Testis (tissue), 3 donors: Measurements from ENCODE around the gene SREK1IP1. TPM values are rescaled to one million over a fixed set of nuclear protein-coding genes. Genes with fewer than 3 reads are reported as not detected.
A peak's percentile ranks its signal among the peaks of the same experiment; 100 is the strongest.

Experiments
- DNase-seq: peaks from one replicate; pipeline ENCODE4 v3.0.0-alpha.2; 2019
- H3K27ac ChIP-seq, 2 donors: fragments of 200-600 bp; sonication (generic); one replicate each; pipeline ENCODE4 v1.5.1; 2019
- H3K27me3 ChIP-seq: fragments of 200-600 bp; sonication (generic); one replicate; pipeline ENCODE4 v1.5.1; 2019
- H3K36me3 ChIP-seq: fragments of 200-600 bp; sonication (generic); one replicate; pipeline ENCODE4 v1.5.1; 2017; ENCODE audit warnings: low read depth; ENCODE audit errors: missing control alignments
- H3K4me1 ChIP-seq: fragments of 200-600 bp; sonication (generic); one replicate; pipeline ENCODE4 v1.5.1; 2019
- H3K4me3 ChIP-seq, 2 donors: fragments of 200-600 bp; sonication (generic); one replicate each; pipeline ENCODE4 v1.5.1; 2017 to 2019
- H3K9me3 ChIP-seq: fragments of 200-600 bp; sonication (generic); one replicate; pipeline ENCODE4 v1.5.1; 2017
- CTCF ChIP-seq, 3 experiments: fragments of 450-650 bp in 2 of 3; fragments of 200-600 bp in 1 of 3; sonication (generic) in 1 of 3; IDR thresholded peaks; one replicate each; pipeline ENCODE4 v1.5.1; 2016 to 2019; ENCODE audit warnings: antibody characterized with exemption in 3 of 3, mild to moderate bottlenecking in 2 of 3, moderate library complexity in 1 of 3
- POLR2A ChIP-seq: fragments of 450-650 bp; IDR thresholded peaks from one replicate; pipeline ENCODE4 v1.6.1; 2017; ENCODE audit warnings: antibody characterized with exemption, mild to moderate bottlenecking, moderate library complexity
- WGBS, 2 donors: methylation state at CpG; one replicate each; pipeline ENCODE4 v1.1.5; 2018; 5-methylcytosine and 5-hydroxymethylcytosine counted together
- intact Hi-C: fragments of 100-400 bp; cut with DNase I; formaldehyde crosslinking; loops from one replicate; pipeline ENCODE4 v1.15.1; 2023; ENCODE audit warnings: low total_unique reads
- polyA plus RNA-seq: library from polyadenylated mRNA; stranded (reverse); fragments of 350-450 nt; fragmentation: Illumina TruSeq; extraction: RNeasy Lipid Tissue Mini Kit (QIAGEN cat#74804); gene quantifications from one replicate; pipeline ENCODE4 v1.2.3, GENCODE V29; 2014; ENCODE audit warnings: low read depth, low replicate concordance; ENCODE audit not compliant: insufficient read depth
- total RNA-seq, 2 donors: library from RNA; depleted of rRNA; stranded (reverse); fragments of >200 nt; gene quantifications; one replicate each; pipeline ENCODE4 v1.2.3, GENCODE V29; 2016

SREK1IP1 gene
- total and polyA plus RNA-seq, 3 donors from 2014 or later = 3.4 to 10.4 (median 9.0) TPM

GRCh38 chr5:64784451-64785025 lies 16.0 kb upstream of the SREK1IP1 start:
- intact Hi-C loops = loop anchor here (10.0 kb wide), 1 partner anchor 150 kb away; no protein-coding TSS in a partner anchor
- WGBS, 2 donors = 18 to 26% methylated on average over 3 of the region's 3 CpGs
- Histone ChIP-seq H3K9me3 (no peaks in the 10 kb centered on the region), H3K27ac (no peak overlapping the region), H3K36me3 (no peaks in the 10 kb centered on the region), H3K27me3 (no peaks in the 10 kb centered on the region), H3K4me3 (no peak overlapping the region), H3K4me1 (no peaks in the 10 kb centered on the region)
- peak; percentile 90 for DNase-seq
- peak; percentile 72 to 86 (median 79) for TF ChIP-seq CTCF (IDR thresholded peaks at IDR 0.05)
- no peak for TF ChIP-seq POLR2A

GRCh38 chr5:64775291-64775690 lies 6.8 kb upstream of the SREK1IP1 start:
- Histone ChIP-seq H3K4me3 (no peak overlapping the region), H3K27me3 (no peaks in the 10 kb centered on the region)
- intact Hi-C loops = no loop called here

GRCh38 chr5:64773533-64773932 lies 5.0 kb upstream of the SREK1IP1 start:
- H3K4me1 ChIP-seq = no peaks in the 10 kb centered on the region
- no peak overlapping the region for H3K4me3 ChIP-seq
- H3K27me3 ChIP-seq = no peaks in the 10 kb centered on the region
- intact Hi-C loops = no loop called here
- no peaks in the 10 kb centered on the region for H3K9me3 ChIP-seq
- no peak for TF ChIP-seq POLR2A
- H3K36me3 ChIP-seq = no peaks in the 10 kb centered on the region
- no peak for DNase-seq
- H3K27ac ChIP-seq = no peak overlapping the region
- 82 to 89% methylated on average over 1 of the region's 1 CpG for WGBS, 2 donors

More at GRCh38 chr5:64775291-64775690, 6.8 kb upstream of the SREK1IP1 start:
- H3K36me3 ChIP-seq = no peaks in the 10 kb centered on the region
- DNase-seq = no peak
- H3K9me3 ChIP-seq = no peaks in the 10 kb centered on the region
- 81 to 86% methylated on average over 1 of the region's 1 CpG for WGBS, 2 donors
- H3K4me1 ChIP-seq = no peaks in the 10 kb centered on the region
- no peak for TF ChIP-seq CTCF (IDR thresholded peaks at IDR 0.05)
- no peak for TF ChIP-seq POLR2A
- no peak overlapping the region for H3K27ac ChIP-seq

- Histone ChIP-seq H3K36me3 (no peaks in the 10 kb centered on the region), H3K27ac (no peak overlapping the region), H3K27me3 (no peaks in the 10 kb centered on the region), H3K9me3 (no peaks in the 10 kb centered on the region), H3K4me3 (no peak overlapping the region), H3K4me1 (peaks cover 7% of the 10 kb centered on the region)
- no peak for DNase-seq
- intact Hi-C loops = no loop called here
- TF ChIP-seq POLR2A = no peak
- TF ChIP-seq CTCF (IDR thresholded peaks at IDR 0.05) = no peak
- 81 to 85% methylated on average over 4 of the region's 4 CpGs for WGBS, 2 donors
These were observed 3.2 kb upstream of the SREK1IP1 start for GRCh38 chr5:64771736-64772135.

GRCh38 chr5:64769855-64770254 lies 1.4 kb upstream of the SREK1IP1 start:
- Histone ChIP-seq H3K27me3 (no peaks in the 10 kb centered on the region), H3K4me3 (peak overlapping the region in 1 of 2 donors; percentile 96), H3K36me3 (no peaks in the 10 kb centered on the region), H3K9me3 (no peaks in the 10 kb centered on the region), H3K4me1 (peaks cover 19% of the 10 kb centered on the region), H3K27ac (no peak overlapping the region)
- intact Hi-C loops = no loop called here
- DNase-seq = no peak
- TF ChIP-seq CTCF (IDR thresholded peaks at IDR 0.05) (no peak), POLR2A (no peak)
